Measurements from ENCODE around the gene CPXM2. TPM values are rescaled to one million over a fixed set of nuclear protein-coding genes. Genes with fewer than 3 reads are reported as not detected.

CPXM2 gene
- polyA plus RNA-seq, 1 donor (not counting 4 experiments of a cell fraction or from before 2014, with no cell fraction given) = 0.03 TPM

DNA sequence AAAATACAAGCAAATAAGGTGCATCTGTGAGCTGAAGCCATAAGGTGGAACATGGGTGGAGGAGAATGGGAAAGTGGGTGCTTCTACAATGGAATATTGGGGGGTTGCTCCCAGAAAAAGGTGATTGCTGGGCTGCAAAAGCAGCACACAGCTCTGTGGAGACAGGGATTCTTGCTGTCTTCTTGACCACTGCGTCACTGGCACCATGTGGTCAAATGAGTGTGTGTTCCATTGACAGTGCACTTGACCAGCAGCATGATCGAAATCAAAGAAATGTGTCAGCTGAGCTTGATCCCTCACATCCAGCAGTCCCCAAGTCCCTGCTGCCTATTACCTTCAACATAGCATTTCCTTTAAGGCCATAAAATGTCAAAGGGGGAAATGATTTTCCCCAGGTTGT lies 169.3 kb downstream of the CPXM2 start:
- no peak for TF ChIP-seq EZH2 (IDR thresholded peaks at IDR 0.05; ENCODE audit: low read length)
- TF ChIP-seq CTCF (optimal IDR thresholded peaks at IDR 0.05 in 1 of 3, IDR thresholded peaks at IDR 0.05 in 1 of 3, conservative IDR thresholded peaks at IDR 0.05 in 1 of 3; ENCODE audit: extremely low read depth in 1 of 3, insufficient read depth in 2 of 3, low read length in 3 of 3) = no peak
- DNase-seq (ENCODE audit: low read depth, low spot score) = no peak
- H3K4me2 ChIP-seq (ENCODE audit: control insufficient read depth, extremely low read depth, insufficient read depth, low read depth, low read length) = no peak overlapping the region
- H4K20me1 ChIP-seq (ENCODE audit: control insufficient read depth, extremely low read depth, insufficient read depth, low read length) = no peaks in the 10 kb centered on the region
- H3K36me3 ChIP-seq (ENCODE audit: control insufficient read depth in 2 of 2, extremely low read depth in 1 of 2, insufficient read depth in 2 of 2, low read length in 2 of 2) = no peaks in the 10 kb centered on the region
- no peaks in the 10 kb centered on the region for H3K79me2 ChIP-seq (ENCODE audit: control insufficient read depth, insufficient read depth, low read length)
- H3K9ac ChIP-seq (ENCODE audit: control insufficient read depth, extremely low read depth, insufficient read depth, low read length) = no peak overlapping the region
- no peaks in the 10 kb centered on the region for H3K4me1 ChIP-seq (ENCODE audit: control insufficient read depth, extremely low read depth, insufficient read depth, low read length)
- H3K4me3 ChIP-seq (ENCODE audit: control insufficient read depth in 2 of 3, extremely low read depth in 1 of 3, insufficient read depth in 2 of 3, low read depth in 1 of 3, low read length in 3 of 3) = no peak overlapping the region
- no peaks in the 10 kb centered on the region for H3K27me3 ChIP-seq (ENCODE audit: control insufficient read depth, extremely low read depth, insufficient read depth, low read length)
- H3K9me3 ChIP-seq (ENCODE audit: control insufficient read depth, low read depth, low read length) = no peaks in the 10 kb centered on the region
- no peak overlapping the region for H3K27ac ChIP-seq (ENCODE audit: control insufficient read depth, insufficient read depth, low read length)
- FAIRE-seq = no peak
- dilution Hi-C loops (cut with MboI; ENCODE audit: extremely low pct_ligation_motif_present, low sequenced_read_pairs) = no loop called here
- H2AFZ ChIP-seq (ENCODE audit: control insufficient read depth, low read length) = no peak overlapping the region
- H3K9me1 ChIP-seq (ENCODE audit: control insufficient read depth, extremely low read depth, insufficient read depth, low read length) = no peaks in the 10 kb centered on the region

GRCh38 chr10:123721441-123722049 lies 170.1 kb downstream of the CPXM2 start:
- FAIRE-seq = no peak
- dilution Hi-C loops (cut with MboI; ENCODE audit: extremely low pct_ligation_motif_present, low sequenced_read_pairs) = no loop called here
- no peaks in the 10 kb centered on the region for H3K9me1 ChIP-seq (ENCODE audit: control insufficient read depth, extremely low read depth, insufficient read depth, low read length)
- H3K27me3 ChIP-seq (ENCODE audit: control insufficient read depth, extremely low read depth, insufficient read depth, low read length) = no peaks in the 10 kb centered on the region
- no peak for TF ChIP-seq CTCF (optimal IDR thresholded peaks at IDR 0.05 in 1 of 3, IDR thresholded peaks at IDR 0.05 in 1 of 3, conservative IDR thresholded peaks at IDR 0.05 in 1 of 3; ENCODE audit: extremely low read depth in 1 of 3, insufficient read depth in 2 of 3, low read length in 3 of 3)
- no peak for TF ChIP-seq EZH2 (IDR thresholded peaks at IDR 0.05; ENCODE audit: low read length)
- H3K4me2 ChIP-seq (ENCODE audit: control insufficient read depth, extremely low read depth, insufficient read depth, low read depth, low read length) = no peak overlapping the region
- no peaks in the 10 kb centered on the region for H3K36me3 ChIP-seq (ENCODE audit: control insufficient read depth in 2 of 2, extremely low read depth in 1 of 2, insufficient read depth in 2 of 2, low read length in 2 of 2)
- H2AFZ ChIP-seq (ENCODE audit: control insufficient read depth, low read length) = no peak overlapping the region
- no peak for DNase-seq (ENCODE audit: low read depth, low spot score)
- H3K4me1 ChIP-seq (ENCODE audit: control insufficient read depth, extremely low read depth, insufficient read depth, low read length) = no peaks in the 10 kb centered on the region
- H4K20me1 ChIP-seq (ENCODE audit: control insufficient read depth, extremely low read depth, insufficient read depth, low read length) = no peaks in the 10 kb centered on the region
- no peak overlapping the region for H3K27ac ChIP-seq (ENCODE audit: control insufficient read depth, insufficient read depth, low read length)
- no peaks in the 10 kb centered on the region for H3K79me2 ChIP-seq (ENCODE audit: control insufficient read depth, insufficient read depth, low read length)
- no peaks in the 10 kb centered on the region for H3K9me3 ChIP-seq (ENCODE audit: control insufficient read depth, low read depth, low read length)
- H3K4me3 ChIP-seq (ENCODE audit: control insufficient read depth in 2 of 3, extremely low read depth in 1 of 3, insufficient read depth in 2 of 3, low read depth in 1 of 3, low read length in 3 of 3) = no peak overlapping the region
- H3K9ac ChIP-seq (ENCODE audit: control insufficient read depth, extremely low read depth, insufficient read depth, low read length) = no peak overlapping the region
